Measurements from ENCODE around the gene GIGYF2. TPM values are rescaled to one million over a fixed set of nuclear protein-coding genes. Genes with fewer than 3 reads are reported as not detected.

GIGYF2 gene
- total RNA-seq, 2 donors from 2014 or later: 91.5 to 101 TPM

DNA sequence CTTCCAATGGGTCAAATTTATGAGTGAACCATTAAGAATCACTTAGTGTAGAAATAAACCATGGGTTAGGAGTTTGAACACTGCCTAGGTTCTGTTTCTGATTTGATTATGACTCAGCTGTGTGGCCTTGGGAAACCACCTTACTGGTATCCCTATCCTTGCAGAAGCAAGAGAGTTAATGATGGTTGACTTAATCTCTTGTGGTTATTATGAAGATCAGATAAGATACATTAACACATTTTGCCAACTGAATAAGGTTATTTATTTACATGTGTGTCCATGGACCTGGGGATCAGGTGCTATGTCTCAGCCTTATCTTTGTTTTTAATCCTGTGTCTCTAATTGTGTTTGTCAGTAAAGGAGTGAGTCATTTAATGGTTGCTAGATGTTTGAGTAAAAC lies 84.6 kb downstream of the GIGYF2 start:
- Mint-ChIP-seq H3K27me3 (no peaks in the 10 kb centered on the region), H3K27ac (peak overlapping the region; percentile 74 to 82), H3K9me3 (no peaks in the 10 kb centered on the region), H3K4me1 (ENCODE audit: low read depth in 2 of 2) (peaks cover 8 to 17% of the 10 kb centered on the region in 2 donors), H3K4me3 (peak overlapping the region; percentile 52), H3K36me3 (peaks cover 1% of the 10 kb centered on the region)
- ATAC-seq (peak; percentile 95 to 99), DNase-seq (ENCODE audit: low spot score) (no peak)

DNA sequence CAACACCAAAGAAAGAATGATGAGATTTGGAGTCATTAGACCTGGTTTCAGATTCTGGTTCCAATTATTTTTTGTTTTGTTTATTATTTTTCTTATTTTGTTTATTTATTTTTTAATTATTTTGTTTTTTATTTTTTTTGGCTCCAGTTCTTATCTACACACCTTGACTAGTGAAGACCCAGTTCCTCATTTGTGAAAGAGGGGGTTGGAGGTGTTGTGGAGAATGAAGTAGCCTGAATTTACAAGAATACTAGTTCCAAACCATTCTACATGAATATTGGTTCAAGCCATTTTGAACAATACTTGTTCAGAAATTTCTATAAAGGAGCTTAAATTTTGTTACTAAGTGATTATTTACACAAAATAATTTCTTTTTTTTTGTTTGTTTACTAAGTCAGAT lies 86.1 kb downstream of the GIGYF2 start:
- DNase-seq (ENCODE audit: low spot score): no peak
- Mint-ChIP-seq H3K27ac (no peak overlapping the region), H3K27me3 (no peaks in the 10 kb centered on the region), H3K9me3 (no peaks in the 10 kb centered on the region), H3K36me3 (peaks cover 8% of the 10 kb centered on the region), H3K4me1 (ENCODE audit: low read depth in 2 of 2) (peaks cover 8 to 17% of the 10 kb centered on the region in 2 donors), H3K4me3 (no peak overlapping the region)
- no peak for ATAC-seq

DNA sequence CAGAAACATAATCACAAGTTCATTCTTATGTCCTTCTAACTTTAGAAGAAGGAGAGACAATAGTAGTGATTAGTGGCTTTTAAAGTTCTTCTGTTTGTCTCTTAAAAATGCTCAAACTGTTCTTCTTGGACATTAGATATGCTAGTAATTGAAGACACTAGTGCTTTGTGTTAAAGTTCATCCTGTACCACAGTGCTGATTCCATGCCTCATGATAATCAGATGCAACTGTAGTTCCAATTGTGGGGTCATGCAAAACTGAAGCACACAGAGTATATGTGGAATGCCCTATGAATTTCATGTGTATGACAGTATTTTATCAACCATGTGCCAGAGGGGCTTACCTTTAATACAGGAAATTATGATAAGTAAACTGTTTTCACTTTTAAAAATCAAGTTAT lies 90.7 kb downstream of the GIGYF2 start:
- H3K4me1 Mint-ChIP-seq (ENCODE audit: low read depth in 2 of 2): peaks cover 1 to 3% of the 10 kb centered on the region in 2 donors
- ATAC-seq (no peak), DNase-seq (ENCODE audit: low spot score) (no peak)
- no peak overlapping the region for H3K27ac Mint-ChIP-seq
- no peaks in the 10 kb centered on the region for H3K27me3 Mint-ChIP-seq
- no peak overlapping the region for H3K4me3 Mint-ChIP-seq
- peaks cover 38% of the 10 kb centered on the region for H3K36me3 Mint-ChIP-seq
- no peaks in the 10 kb centered on the region for H3K9me3 Mint-ChIP-seq

DNA sequence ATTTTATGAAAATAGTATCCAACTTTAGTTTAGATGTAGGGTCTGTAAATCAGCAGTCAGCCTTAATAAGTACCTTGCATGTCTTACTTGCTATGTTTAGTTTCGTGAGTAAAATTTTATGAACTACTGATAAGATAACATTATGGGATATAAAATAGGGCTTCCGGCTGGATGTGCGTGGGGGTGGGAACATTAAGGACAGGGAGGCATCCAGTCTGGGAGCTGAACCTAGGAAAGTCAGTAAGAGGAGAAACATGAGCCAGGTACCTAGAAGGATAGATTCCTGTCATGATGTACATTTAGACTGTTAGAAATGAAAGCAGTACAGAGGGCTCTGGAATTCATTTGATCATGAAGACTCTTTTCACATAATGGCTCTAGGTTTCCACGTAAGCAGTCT lies 92.0 kb downstream of the GIGYF2 start:
- Mint-ChIP-seq H3K27ac (no peak overlapping the region), H3K4me1 (ENCODE audit: low read depth in 2 of 2) (peaks cover 0 to 3% of the 10 kb centered on the region in 2 donors), H3K36me3 (peaks cover 38% of the 10 kb centered on the region), H3K9me3 (no peaks in the 10 kb centered on the region), H3K27me3 (no peaks in the 10 kb centered on the region), H3K4me3 (no peak overlapping the region)
- DNase-seq (ENCODE audit: low spot score): no peak
- ATAC-seq: no peak

DNA sequence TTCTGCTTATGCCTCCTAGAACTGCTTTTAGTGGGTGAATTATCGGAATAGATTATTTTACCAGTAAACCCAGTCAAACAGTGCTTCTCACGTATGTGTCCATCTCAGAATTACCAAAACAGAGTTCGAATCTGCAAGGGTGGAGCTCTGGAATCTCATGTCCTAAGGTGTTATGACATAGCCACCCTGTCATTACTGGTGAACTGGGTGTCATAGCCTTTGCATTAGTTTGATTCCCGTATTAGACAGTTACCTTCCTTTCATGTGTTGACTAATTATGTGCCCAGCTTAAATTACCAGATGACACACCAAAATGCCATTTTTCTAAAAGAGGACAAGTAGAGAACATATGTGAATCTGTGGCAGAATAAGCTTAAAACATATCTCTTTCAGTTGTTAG lies 94.4 kb downstream of the GIGYF2 start:
- Mint-ChIP-seq H3K4me1 (ENCODE audit: low read depth in 2 of 2) (no peaks in the 10 kb centered on the region), H3K4me3 (no peak overlapping the region), H3K36me3 (peaks cover 46% of the 10 kb centered on the region), H3K27ac (no peak overlapping the region), H3K9me3 (no peaks in the 10 kb centered on the region), H3K27me3 (no peaks in the 10 kb centered on the region)
- no peak for DNase-seq (ENCODE audit: low spot score)
- no peak for ATAC-seq

DNA sequence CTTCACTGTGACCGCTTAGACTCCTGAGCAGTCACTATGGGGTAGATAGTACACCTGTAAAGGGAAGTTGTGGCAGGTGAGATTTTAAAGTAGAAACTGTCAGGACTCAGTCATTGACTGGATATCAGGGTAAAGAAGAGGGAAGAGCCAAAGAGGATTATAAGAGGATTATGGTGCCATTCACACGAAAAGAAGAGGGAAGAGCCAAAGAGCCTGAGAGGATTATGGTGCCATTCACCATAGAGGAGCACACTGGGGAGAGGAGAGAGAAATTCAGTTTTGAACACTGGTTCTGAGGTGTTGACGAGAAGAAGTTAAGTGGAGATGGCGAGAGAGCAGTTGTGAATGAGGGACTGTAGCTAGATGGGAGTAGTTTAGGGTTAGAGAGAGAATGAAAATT lies 96.1 kb downstream of the GIGYF2 start:
- DNase-seq (ENCODE audit: low spot score): no peak
- H3K4me3 Mint-ChIP-seq: no peak overlapping the region
- no peaks in the 10 kb centered on the region for H3K27me3 Mint-ChIP-seq
- H3K36me3 Mint-ChIP-seq: peaks cover 37% of the 10 kb centered on the region
- H3K27ac Mint-ChIP-seq: no peak overlapping the region
- ATAC-seq: no peak
- peaks cover 0 to 2% of the 10 kb centered on the region in 2 donors for H3K4me1 Mint-ChIP-seq (ENCODE audit: low read depth in 2 of 2)
- H3K9me3 Mint-ChIP-seq: no peaks in the 10 kb centered on the region

DNA sequence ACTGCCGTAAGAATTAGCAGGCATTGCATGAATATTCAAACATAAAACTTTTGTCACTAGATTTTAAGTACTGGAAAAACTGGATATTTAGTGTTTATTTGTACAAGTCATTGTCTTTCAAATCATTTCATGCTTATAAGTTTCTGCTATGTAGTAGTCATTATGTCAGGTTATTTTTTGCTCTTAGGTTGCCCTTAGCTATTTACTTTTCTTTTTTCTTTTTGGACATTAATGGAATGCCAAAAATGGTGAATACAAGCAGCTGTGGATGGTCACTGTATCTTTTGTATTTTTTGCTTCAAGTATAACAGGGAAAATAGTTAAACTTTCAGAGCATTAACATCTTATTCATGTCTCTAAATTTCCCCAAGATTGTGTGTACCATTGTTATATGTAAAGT lies 97.8 kb downstream of the GIGYF2 start:
- no peaks in the 10 kb centered on the region for H3K27me3 Mint-ChIP-seq
- peaks cover 0 to 6% of the 10 kb centered on the region in 2 donors for H3K4me1 Mint-ChIP-seq (ENCODE audit: low read depth in 2 of 2)
- no peaks in the 10 kb centered on the region for H3K9me3 Mint-ChIP-seq
- DNase-seq (ENCODE audit: low spot score) (no peak), ATAC-seq (no peak)
- H3K36me3 Mint-ChIP-seq: peaks cover 31% of the 10 kb centered on the region
- peak overlapping the region in 1 of 2 donors; percentile 13 for H3K27ac Mint-ChIP-seq
- no peak overlapping the region for H3K4me3 Mint-ChIP-seq

DNA sequence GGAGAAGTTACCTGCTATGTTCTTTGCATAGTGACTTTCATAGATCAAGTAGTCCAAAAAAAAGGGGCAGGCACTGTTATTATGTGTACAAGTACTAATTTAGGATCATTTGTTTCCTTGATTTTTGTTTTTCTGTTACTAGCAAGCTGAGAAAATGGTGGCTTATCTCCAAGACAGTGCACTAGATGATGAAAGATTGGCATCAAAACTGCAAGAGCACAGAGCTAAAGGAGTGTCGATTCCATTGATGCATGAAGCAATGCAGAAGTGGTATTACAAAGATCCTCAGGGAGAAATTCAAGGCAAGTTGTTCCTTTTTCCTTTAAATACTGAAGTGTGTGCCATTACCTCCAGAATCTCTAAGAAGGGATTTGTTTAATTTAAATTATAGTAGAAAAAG lies 98.8 kb downstream of the GIGYF2 start:
- DNase-seq (ENCODE audit: low spot score) (no peak), ATAC-seq (no peak)
- Mint-ChIP-seq H3K4me3 (no peak overlapping the region), H3K9me3 (no peaks in the 10 kb centered on the region), H3K36me3 (peaks cover 27% of the 10 kb centered on the region), H3K27me3 (no peaks in the 10 kb centered on the region), H3K4me1 (ENCODE audit: low read depth in 2 of 2) (peaks cover 0 to 9% of the 10 kb centered on the region in 2 donors), H3K27ac (no peak overlapping the region)

DNA sequence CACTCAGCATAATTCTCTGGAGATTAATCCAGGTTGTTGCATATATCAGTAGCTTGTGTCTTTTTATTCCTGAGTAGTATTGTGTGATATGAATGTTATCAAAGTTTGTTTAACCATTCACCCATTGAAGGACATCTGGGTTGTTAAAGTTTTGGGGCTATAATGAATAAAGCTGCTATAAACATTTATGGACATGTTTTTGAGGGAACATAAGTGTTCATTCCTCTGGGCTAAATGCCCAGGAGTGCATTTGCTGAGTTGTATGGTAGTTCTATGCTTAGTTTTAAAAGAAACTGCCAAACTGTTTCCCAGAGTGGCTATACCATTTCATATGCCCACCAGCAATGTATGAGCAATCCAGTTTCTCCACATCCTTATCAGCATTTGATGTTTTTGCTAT lies 101.1 kb downstream of the GIGYF2 start:
- peaks cover 0 to 9% of the 10 kb centered on the region in 2 donors for H3K4me1 Mint-ChIP-seq (ENCODE audit: low read depth in 2 of 2)
- no peak overlapping the region for H3K27ac Mint-ChIP-seq
- H3K27me3 Mint-ChIP-seq: no peaks in the 10 kb centered on the region
- no peak for ATAC-seq
- H3K4me3 Mint-ChIP-seq: no peak overlapping the region
- DNase-seq (ENCODE audit: low spot score): no peak
- H3K36me3 Mint-ChIP-seq: peaks cover 25% of the 10 kb centered on the region
- no peaks in the 10 kb centered on the region for H3K9me3 Mint-ChIP-seq

DNA sequence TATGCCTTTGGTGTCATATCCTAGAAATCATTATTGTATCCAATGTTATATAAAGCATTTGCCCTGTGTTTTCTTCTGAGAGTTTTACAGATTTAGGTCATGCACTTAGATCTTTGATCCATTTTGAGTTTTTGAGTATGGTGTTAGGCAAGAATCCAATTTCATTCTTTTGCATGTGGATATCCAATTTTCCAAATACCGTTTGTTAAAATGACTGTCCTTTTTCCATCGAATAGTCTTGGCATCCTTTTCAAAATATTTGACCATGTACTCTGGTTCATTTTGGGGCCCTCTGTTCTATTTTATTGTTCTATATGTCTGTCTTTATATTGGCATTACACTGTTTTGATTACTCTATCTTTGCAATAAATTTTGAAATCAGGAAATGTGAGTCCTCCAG lies 103.0 kb downstream of the GIGYF2 start:
- no peaks in the 10 kb centered on the region for H3K9me3 Mint-ChIP-seq
- ATAC-seq (no peak), DNase-seq (ENCODE audit: low spot score) (no peak)
- H3K27ac Mint-ChIP-seq: no peak overlapping the region
- peaks cover 2 to 10% of the 10 kb centered on the region in 2 donors for H3K4me1 Mint-ChIP-seq (ENCODE audit: low read depth in 2 of 2)
- no peaks in the 10 kb centered on the region for H3K27me3 Mint-ChIP-seq
- peaks cover 31% of the 10 kb centered on the region for H3K36me3 Mint-ChIP-seq
- H3K4me3 Mint-ChIP-seq: no peak overlapping the region

DNA sequence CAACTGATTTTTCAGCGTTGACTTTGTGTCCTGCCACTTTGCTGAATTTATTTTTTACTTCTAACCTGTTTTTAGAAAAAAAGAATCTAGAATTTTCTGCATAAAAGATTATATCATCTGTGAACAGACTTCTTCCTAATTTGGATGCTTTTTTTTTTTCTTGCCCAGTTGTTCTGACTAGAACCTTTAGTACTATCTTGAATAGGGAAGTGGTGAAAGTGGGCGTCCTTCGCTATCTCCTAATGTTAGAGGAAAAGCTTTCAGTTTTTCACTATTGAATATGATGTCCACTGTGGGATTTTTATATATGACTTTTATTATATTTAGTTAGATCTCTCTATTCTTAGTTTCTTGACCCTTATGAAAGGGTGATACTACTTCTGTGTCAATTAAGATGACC lies 105.0 kb downstream of the GIGYF2 start:
- Mint-ChIP-seq H3K9me3 (no peaks in the 10 kb centered on the region), H3K4me3 (no peak overlapping the region), H3K4me1 (ENCODE audit: low read depth in 2 of 2) (peaks cover 6 to 11% of the 10 kb centered on the region in 2 donors), H3K27me3 (no peaks in the 10 kb centered on the region), H3K36me3 (peaks cover 41% of the 10 kb centered on the region), H3K27ac (no peak overlapping the region)
- ATAC-seq (no peak), DNase-seq (ENCODE audit: low spot score) (no peak)

DNA sequence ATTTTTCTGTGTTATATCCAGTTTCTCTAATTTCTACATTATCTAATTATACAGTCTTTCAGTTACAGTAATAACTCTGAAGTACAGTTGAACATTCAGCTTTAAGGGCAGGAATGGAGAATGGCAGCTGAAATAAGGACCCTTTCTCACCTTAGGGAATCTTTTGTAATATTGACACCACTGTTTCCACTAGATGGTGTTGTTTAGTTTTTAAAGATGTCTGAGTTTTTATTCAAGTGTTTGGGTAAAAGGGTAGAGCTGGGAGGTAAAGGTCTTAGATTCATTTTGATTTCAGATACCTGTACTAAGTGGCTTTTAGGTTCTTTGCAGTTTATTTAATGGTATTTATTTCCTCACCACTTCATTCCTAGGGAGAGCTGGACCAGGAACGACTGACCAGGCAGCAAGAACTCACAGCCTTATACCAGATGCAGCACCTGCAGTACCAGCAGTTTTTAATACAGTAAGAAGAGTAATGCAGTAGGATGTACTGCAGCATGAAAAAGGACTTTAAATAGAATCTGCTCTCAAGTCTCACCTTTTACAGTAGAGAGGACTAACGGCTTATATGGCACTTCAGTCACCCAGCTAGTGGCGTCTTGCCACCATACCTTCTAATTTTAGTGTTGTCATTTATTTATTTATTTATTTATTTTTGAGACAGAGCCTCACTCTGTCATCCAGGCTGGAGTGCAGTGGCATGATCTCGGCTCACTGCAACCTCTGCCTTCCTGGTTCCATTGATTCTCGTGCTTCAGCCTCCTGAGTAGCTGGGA lies 112.4 kb downstream of the GIGYF2 start:
- Mint-ChIP-seq H3K27me3 (no peaks in the 10 kb centered on the region), H3K9me3 (no peaks in the 10 kb centered on the region), H3K27ac (no peak overlapping the region), H3K4me3 (no peak overlapping the region), H3K4me1 (ENCODE audit: low read depth in 2 of 2) (peaks cover 2 to 6% of the 10 kb centered on the region in 2 donors), H3K36me3 (peaks cover 20% of the 10 kb centered on the region)
- ATAC-seq (no peak), DNase-seq (ENCODE audit: low spot score) (no peak)

DNA sequence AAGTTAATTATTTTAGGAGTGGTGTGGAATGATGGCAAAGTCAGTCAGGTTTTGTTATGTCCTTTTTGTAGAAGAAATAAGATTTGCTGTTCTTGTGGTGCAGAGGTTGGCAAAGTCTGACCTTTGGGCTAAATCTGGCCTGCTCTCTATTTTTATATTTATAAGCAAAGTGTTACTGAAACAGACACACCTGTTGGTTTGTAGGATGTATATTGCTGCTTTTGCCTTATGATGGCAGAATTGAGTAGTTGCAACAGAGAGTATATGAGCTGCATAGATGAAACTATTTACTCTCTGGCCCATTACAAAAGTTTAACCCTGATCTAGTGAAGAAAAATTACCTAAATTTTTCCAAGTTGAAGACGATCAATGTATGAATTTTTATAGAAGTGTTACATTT lies 113.3 kb downstream of the GIGYF2 start:
- Mint-ChIP-seq H3K4me1 (ENCODE audit: low read depth in 2 of 2) (peaks cover 0 to 1% of the 10 kb centered on the region in 2 donors), H3K27ac (no peak overlapping the region), H3K27me3 (no peaks in the 10 kb centered on the region), H3K4me3 (no peak overlapping the region), H3K36me3 (peaks cover 14% of the 10 kb centered on the region), H3K9me3 (no peaks in the 10 kb centered on the region)
- no peak for DNase-seq (ENCODE audit: low spot score)
- no peak for ATAC-seq

DNA sequence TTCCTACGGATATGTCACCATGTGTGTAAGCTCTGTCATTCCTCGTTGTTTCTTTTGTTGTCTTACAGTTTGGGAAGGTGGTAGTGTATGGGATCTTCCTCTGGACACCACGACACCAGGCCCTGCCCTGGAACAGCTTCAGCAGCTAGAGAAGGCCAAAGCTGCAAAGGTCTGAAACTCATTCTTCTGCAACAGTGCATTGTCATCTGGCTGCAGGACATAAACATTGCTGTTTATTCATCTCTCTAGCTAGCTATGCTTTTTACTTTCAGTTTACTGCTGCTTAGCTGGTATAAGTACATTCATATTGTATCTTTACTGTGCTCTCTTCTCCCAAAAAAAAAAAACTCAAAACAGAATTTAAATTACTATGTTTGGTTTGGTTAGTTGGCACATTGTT lies 118.4 kb downstream of the GIGYF2 start:
- DNase-seq (ENCODE audit: low spot score) (no peak), ATAC-seq (no peak)
- H3K36me3 Mint-ChIP-seq: peaks cover 33% of the 10 kb centered on the region
- H3K27me3 Mint-ChIP-seq: no peaks in the 10 kb centered on the region
- no peak overlapping the region for H3K4me3 Mint-ChIP-seq
- no peak overlapping the region for H3K27ac Mint-ChIP-seq
- no peaks in the 10 kb centered on the region for H3K4me1 Mint-ChIP-seq (ENCODE audit: low read depth in 2 of 2)
- H3K9me3 Mint-ChIP-seq: no peaks in the 10 kb centered on the region

DNA sequence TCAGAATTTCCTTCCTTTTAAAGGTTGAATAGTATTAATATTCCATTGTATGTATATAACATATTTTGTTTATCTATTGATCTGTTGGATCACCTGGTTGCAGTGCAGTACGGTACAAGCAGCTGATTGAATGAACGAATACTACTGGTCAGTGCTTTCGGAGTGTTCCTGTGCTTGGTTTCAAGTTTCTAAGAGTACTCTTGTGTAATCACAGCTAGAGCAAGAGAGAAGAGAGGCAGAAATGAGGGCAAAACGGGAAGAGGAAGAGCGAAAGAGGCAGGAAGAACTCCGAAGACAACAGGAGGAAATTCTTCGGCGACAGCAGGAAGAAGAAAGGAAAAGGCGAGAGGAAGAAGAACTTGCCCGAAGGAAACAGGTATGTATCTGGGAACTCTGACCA lies 119.5 kb downstream of the GIGYF2 start:
- peaks cover 28% of the 10 kb centered on the region for H3K36me3 Mint-ChIP-seq
- DNase-seq (ENCODE audit: low spot score) (no peak), ATAC-seq (no peak)
- H3K27me3 Mint-ChIP-seq: no peaks in the 10 kb centered on the region
- no peaks in the 10 kb centered on the region for H3K9me3 Mint-ChIP-seq
- H3K27ac Mint-ChIP-seq: no peak overlapping the region
- H3K4me1 Mint-ChIP-seq (ENCODE audit: low read depth in 2 of 2): no peaks in the 10 kb centered on the region
- H3K4me3 Mint-ChIP-seq: no peak overlapping the region

Measured in natural killer cell treated with Interleukin-12 subunit alpha and Interleukin-12 subunit beta and Interleukin-15 and Interleukin-18, amount 100 ng/mL, for 72 hours (primary cell).